22Rv1 (cell line): ENCODE results near the gene NDRG2.

Experiments used
- H3K27ac ChIP-seq: fragments of 450-650 bp; 2 replicates; pipeline ENCODE4 v1.5.1; 2017
- CTCF ChIP-seq: fragments of 450-650 bp; IDR thresholded peaks from 2 replicates; pipeline ENCODE4 v1.5.1; 2017; ENCODE audit warnings: mild to moderate bottlenecking
- ZFX ChIP-seq: fragments of 450-650 bp; IDR thresholded peaks from 2 replicates; pipeline ENCODE4 v1.6.1; 2017; ENCODE audit warnings: antibody characterized with exemption, borderline replicate concordance

The NDRG2 gene

GRCh38 chr14:21054123-21054767, 29.4 kb upstream of the NDRG2 start:
- H3K27ac ChIP-seq, result peak overlapping the region; percentile 8; the same call in 1 of the 2 replicates
- TF ChIP-seq CTCF, result no peak
- no peak for TF ChIP-seq ZFX

- TF ChIP-seq CTCF, result no peak
- TF ChIP-seq ZFX, result no peak
- no peak overlapping the region for H3K27ac ChIP-seq
Observed at GRCh38 chr14:21053184-21054122, 28.6 kb upstream of the NDRG2 start.

GRCh38 chr14:21050597-21050996, 25.7 kb upstream of the NDRG2 start:
- no peak overlapping the region for H3K27ac ChIP-seq
- TF ChIP-seq ZFX, result no peak

GRCh38 chr14:21049271-21049673, 24.4 kb upstream of the NDRG2 start:
- no peak overlapping the region for H3K27ac ChIP-seq
- TF ChIP-seq CTCF (no peak), ZFX (no peak)

- TF ChIP-seq ZFX, result no peak
- no peak for TF ChIP-seq CTCF
Observed at GRCh38 chr14:21048638-21049037, 23.8 kb upstream of the NDRG2 start.

GRCh38 chr14:21047378-21047781, 22.5 kb upstream of the NDRG2 start:
- H3K27ac ChIP-seq, result no peak overlapping the region
- no peak for TF ChIP-seq CTCF
- TF ChIP-seq ZFX, result no peak

More at GRCh38 chr14:21048638-21049037, 23.8 kb upstream of the NDRG2 start:
- no peak overlapping the region for H3K27ac ChIP-seq

GRCh38 chr14:21043974-21044618, 19.2 kb upstream of the NDRG2 start:
- no peak for TF ChIP-seq ZFX
- no peak for TF ChIP-seq CTCF
- no peak overlapping the region for H3K27ac ChIP-seq
